DND-41 (cell line): ENCODE results near the gene METTL25B.

Experiments
- ATAC-seq: fragments of 200-7000 bp; cut with Tn5 transposase; 3 replicates; pipeline ENCODE4 v1.9.1; 2021; ENCODE audit warnings: low read depth; ENCODE audit not compliant: insufficient read depth
- DNase-seq: peaks from one replicate; pipeline ENCODE4 v3.0.0-alpha.2; 2020
- H2AFZ ChIP-seq: 2 replicates; pipeline ENCODE4 v1.6.0; 2012; ENCODE audit warnings: low read depth, low read length
- H3K27ac ChIP-seq: 2 replicates; pipeline ENCODE4 v1.5.1; 2012; ENCODE audit warnings: low read length, inconsistent platforms
- H3K27me3 ChIP-seq: fragments of 200-600 bp; sonication (generic); 2 replicates; pipeline ENCODE4 v1.6.0; 2012; ENCODE audit warnings: low read length, mild to moderate bottlenecking, inconsistent platforms; ENCODE audit not compliant: insufficient read depth, poor library complexity
- H3K36me3 ChIP-seq: 2 replicates; pipeline ENCODE4 v1.5.1; 2012; ENCODE audit warnings: low read length, inconsistent platforms; ENCODE audit not compliant: insufficient read depth
- H3K4me1 ChIP-seq: 2 replicates; pipeline ENCODE4 v1.5.1; 2012; ENCODE audit warnings: mild to moderate bottlenecking, low read length; ENCODE audit not compliant: insufficient read depth
- H3K4me2 ChIP-seq: 2 replicates; pipeline ENCODE4 v1.6.0; 2012; ENCODE audit warnings: mild to moderate bottlenecking, moderate library complexity, low read length, inconsistent platforms; ENCODE audit not compliant: insufficient read depth
- H3K4me3 ChIP-seq, 2 experiments: fragments of 200-600 bp in 1 of 2; shearing (Covaris generic) in 1 of 2; 2 replicates each; pipeline ENCODE4 v1.5.1; 2012 to 2016; ENCODE audit warnings: inconsistent platforms in 2 of 2, low read length in 2 of 2, mild to moderate bottlenecking in 2 of 2, low read depth in 1 of 2, moderate library complexity in 1 of 2
- H3K79me2 ChIP-seq: 2 replicates; pipeline ENCODE4 v1.6.0; 2012; ENCODE audit warnings: low read length, inconsistent platforms; ENCODE audit not compliant: insufficient read depth
- H3K9ac ChIP-seq: 2 replicates; pipeline ENCODE4 v1.6.0; 2012; ENCODE audit warnings: low read depth, mild to moderate bottlenecking, inconsistent platforms, low read length, moderate library complexity
- H3K9me3 ChIP-seq: 2 replicates; pipeline ENCODE4 v1.5.1; 2012; ENCODE audit warnings: low read length, moderate library complexity, mild to moderate bottlenecking, inconsistent platforms; ENCODE audit not compliant: insufficient read depth, severe bottlenecking
- H4K20me1 ChIP-seq: 2 replicates; pipeline ENCODE4 v1.6.0; 2012; ENCODE audit warnings: low read length; ENCODE audit not compliant: insufficient read depth
- CTCF ChIP-seq: IDR thresholded peaks from 2 replicates; pipeline ENCODE4 v1.5.1; 2012; ENCODE audit warnings: borderline replicate concordance, low read length, moderate library complexity, mild to moderate bottlenecking; ENCODE audit not compliant: poor library complexity, severe bottlenecking; ENCODE audit errors: extremely low read depth
- EZH2 ChIP-seq: IDR thresholded peaks from 3 replicates; pipeline ENCODE4 v1.6.1; 2012; ENCODE audit warnings: borderline replicate concordance, low read depth, mild to moderate bottlenecking, moderate library complexity, low read length, inconsistent platforms; ENCODE audit not compliant: severe bottlenecking

METTL25B gene

GRCh38 chr1:156703336-156703735, 24.9 kb upstream of the METTL25B start:
- Histone ChIP-seq H3K4me1 (peaks cover 24% of the 10 kb centered on the region), H3K27me3 (peaks cover 23% of the 10 kb centered on the region), H3K4me2 (no peak overlapping the region), H4K20me1 (peaks cover 3% of the 10 kb centered on the region; the same call in 1 of the 2 replicates), H3K27ac (no peak overlapping the region), H3K9me3 (no peaks in the 10 kb centered on the region), H3K36me3 (no peaks in the 10 kb centered on the region), H3K9ac (no peak overlapping the region), H2AFZ (no peak overlapping the region), H3K79me2 (no peaks in the 10 kb centered on the region), H3K4me3 (no peak overlapping the region)
- no peak for TF ChIP-seq CTCF
- no peak for TF ChIP-seq EZH2
- ATAC-seq: no peak
- DNase-seq: no peak

- no peak overlapping the region for H3K27ac ChIP-seq
- no peak overlapping the region for H3K9ac ChIP-seq
- TF ChIP-seq CTCF (no peak), EZH2 (no peak)
- peaks cover 5% of the 10 kb centered on the region for H4K20me1 ChIP-seq
- no peaks in the 10 kb centered on the region for H3K9me3 ChIP-seq
- H3K36me3 ChIP-seq: no peaks in the 10 kb centered on the region
- H3K4me1 ChIP-seq: peaks cover 24% of the 10 kb centered on the region
- H2AFZ ChIP-seq: no peak overlapping the region
- no peak overlapping the region for H3K4me2 ChIP-seq
- ATAC-seq (no peak), DNase-seq (no peak)
- H3K27me3 ChIP-seq: peaks cover 23% of the 10 kb centered on the region
- no peak overlapping the region for H3K4me3 ChIP-seq
- H3K79me2 ChIP-seq: no peaks in the 10 kb centered on the region
Observed at GRCh38 chr1:156703741-156704140, 24.5 kb upstream of the METTL25B start.

- Histone ChIP-seq H3K4me2 (no peak overlapping the region), H3K9ac (no peak overlapping the region), H2AFZ (no peak overlapping the region), H3K4me1 (peaks cover 24% of the 10 kb centered on the region), H4K20me1 (peaks cover 8% of the 10 kb centered on the region), H3K27me3 (peaks cover 21% of the 10 kb centered on the region), H3K9me3 (no peaks in the 10 kb centered on the region), H3K36me3 (no peaks in the 10 kb centered on the region), H3K27ac (no peak overlapping the region), H3K4me3 (no peak overlapping the region), H3K79me2 (no peaks in the 10 kb centered on the region)
- no peak for TF ChIP-seq EZH2
- TF ChIP-seq CTCF: no peak
- DNase-seq (no peak), ATAC-seq (no peak)
Observed at GRCh38 chr1:156704166-156704711, 24.0 kb upstream of the METTL25B start.

GRCh38 chr1:156704930-156705320, 23.3 kb upstream of the METTL25B start:
- Histone ChIP-seq H3K36me3 (no peaks in the 10 kb centered on the region), H3K79me2 (no peaks in the 10 kb centered on the region), H3K9ac (no peak overlapping the region), H3K4me3 (no peak overlapping the region), H3K9me3 (no peaks in the 10 kb centered on the region), H3K4me2 (peak overlapping the region; percentile 91), H3K4me1 (peaks cover 24% of the 10 kb centered on the region), H3K27me3 (peaks cover 20% of the 10 kb centered on the region), H3K27ac (no peak overlapping the region), H2AFZ (no peak overlapping the region), H4K20me1 (peaks cover 8% of the 10 kb centered on the region)
- no peak for TF ChIP-seq EZH2
- no peak for TF ChIP-seq CTCF
- ATAC-seq (no peak), DNase-seq (no peak)
